Lung (tissue), 12 donors: ENCODE measurements around the gene SLC8A2. TPM values are rescaled to one million over a fixed set of nuclear protein-coding genes. Genes with fewer than 3 reads are reported as not detected.
A peak's percentile ranks its signal among the peaks of the same experiment; 100 is the strongest.

Source experiments
- ATAC-seq: fragments of 200-7000 bp; cut with Tn5 transposase; one replicate; pipeline ENCODE4 v1.9.1; 2020; ENCODE audit warnings: moderate number of reproducible peaks; ENCODE audit not compliant: insufficient read depth, low FRiP score
- DNase-seq, 3 donors: peaks; one replicate each; pipeline ENCODE4 v3.0.0-alpha.2; 2013 to 2017
- H3K27ac ChIP-seq, 2 donors: one replicate each; pipeline ENCODE4 v1.5.1; 2013; ENCODE audit warnings: mild to moderate bottlenecking in 2 of 2, moderate library complexity in 2 of 2, control low read depth in 1 of 2, inconsistent platforms in 1 of 2, low read depth in 1 of 2, low read length in 1 of 2
- H3K27me3 ChIP-seq, 3 donors: one replicate each; pipeline ENCODE4 v1.5.1; 2013; ENCODE audit warnings: low read length in 2 of 3; ENCODE audit not compliant: control insufficient read depth in 3 of 3, insufficient read depth in 3 of 3
- H3K36me3 ChIP-seq, 4 donors: one replicate each; pipeline ENCODE4 v1.5.1; 2013; ENCODE audit warnings: low read length in 4 of 4, mild to moderate bottlenecking in 1 of 4, moderate library complexity in 1 of 4; ENCODE audit not compliant: control insufficient read depth in 4 of 4, insufficient read depth in 4 of 4
- H3K4me1 ChIP-seq, 5 donors: one replicate each; pipeline ENCODE4 v1.5.1; 2013; ENCODE audit warnings: low read length in 5 of 5, mild to moderate bottlenecking in 2 of 5, moderate library complexity in 1 of 5; ENCODE audit not compliant: control insufficient read depth in 5 of 5, insufficient read depth in 5 of 5
- H3K4me3 ChIP-seq: one replicate; pipeline ENCODE4 v1.5.1; 2013; ENCODE audit warnings: mild to moderate bottlenecking, control low read depth, moderate library complexity
- H3K9ac ChIP-seq, 2 donors: one replicate each; pipeline ENCODE4 v1.5.1; 2013; ENCODE audit warnings: low read length in 2 of 2, control low read depth in 1 of 2; ENCODE audit not compliant: insufficient read depth in 1 of 2
- H3K9me3 ChIP-seq, 4 donors: one replicate each; pipeline ENCODE4 v1.5.1; 2013; ENCODE audit warnings: low read length in 3 of 4, mild to moderate bottlenecking in 1 of 4, moderate library complexity in 1 of 4; ENCODE audit not compliant: control insufficient read depth in 4 of 4, insufficient read depth in 3 of 4
- WGBS, 2 donors: extraction: QIAGEN DNeasy Blood & Tissue Kit; methylation state at CpG; one replicate each; pipeline ENCODE4 v1.1.7; 2013; 5-methylcytosine and 5-hydroxymethylcytosine counted together
- polyA plus RNA-seq, 2 donors: library from polyadenylated mRNA; stranded (reverse); fragments of 200-250 nt; gene quantifications; one replicate each; pipeline ENCODE4 v1.2.1, GENCODE V29; 2013
- total RNA-seq, 2 donors: library from RNA; depleted of rRNA in 1 of 2; stranded (reverse); fragments of >200 nt in 1 of 2; gene quantifications; one replicate each; pipeline ENCODE4 v1.2.1, GENCODE V29; 2014 to 2021
- TF ChIP-seq, protein P1 (sequence below): IDR thresholded peaks from 2 replicates; pipeline ENCODE4 v1.5.1; 2012; ENCODE audit warnings: mild to moderate bottlenecking; ENCODE audit errors: control extremely low read depth, extremely low read depth
- donor health status: control.
- donor health status: control.
- donor health status: Bipolar disorder and iron deficiency.
- donor health status: healthy.
- donor health status: DM: yes; HTN: yes; CAD: no.

SLC8A2 gene
- total and polyA plus RNA-seq, 4 donors: 0.10 to 0.26 (median 0.15) TPM

DNA sequence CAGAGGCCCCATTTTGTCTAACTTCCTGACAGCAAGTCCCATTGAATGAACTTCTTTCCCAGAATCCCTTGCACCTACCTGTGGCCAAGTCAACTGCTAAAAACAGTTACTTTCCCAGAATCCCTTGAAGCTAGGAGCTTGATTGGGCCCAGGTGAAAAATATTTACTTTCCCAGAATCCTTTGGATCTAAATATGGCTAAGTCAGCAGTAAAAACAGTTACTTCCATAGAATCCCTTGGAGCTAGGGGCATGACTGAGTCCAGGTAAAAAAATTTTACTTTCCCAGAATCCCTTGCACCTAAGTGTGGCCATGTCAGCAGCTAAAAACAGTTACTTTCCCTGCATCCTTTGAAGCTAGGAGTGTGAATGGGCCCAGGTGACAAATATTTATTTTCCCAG is 39.2 kb downstream of the SLC8A2 start:
- TF ChIP-seq, protein P1, sequence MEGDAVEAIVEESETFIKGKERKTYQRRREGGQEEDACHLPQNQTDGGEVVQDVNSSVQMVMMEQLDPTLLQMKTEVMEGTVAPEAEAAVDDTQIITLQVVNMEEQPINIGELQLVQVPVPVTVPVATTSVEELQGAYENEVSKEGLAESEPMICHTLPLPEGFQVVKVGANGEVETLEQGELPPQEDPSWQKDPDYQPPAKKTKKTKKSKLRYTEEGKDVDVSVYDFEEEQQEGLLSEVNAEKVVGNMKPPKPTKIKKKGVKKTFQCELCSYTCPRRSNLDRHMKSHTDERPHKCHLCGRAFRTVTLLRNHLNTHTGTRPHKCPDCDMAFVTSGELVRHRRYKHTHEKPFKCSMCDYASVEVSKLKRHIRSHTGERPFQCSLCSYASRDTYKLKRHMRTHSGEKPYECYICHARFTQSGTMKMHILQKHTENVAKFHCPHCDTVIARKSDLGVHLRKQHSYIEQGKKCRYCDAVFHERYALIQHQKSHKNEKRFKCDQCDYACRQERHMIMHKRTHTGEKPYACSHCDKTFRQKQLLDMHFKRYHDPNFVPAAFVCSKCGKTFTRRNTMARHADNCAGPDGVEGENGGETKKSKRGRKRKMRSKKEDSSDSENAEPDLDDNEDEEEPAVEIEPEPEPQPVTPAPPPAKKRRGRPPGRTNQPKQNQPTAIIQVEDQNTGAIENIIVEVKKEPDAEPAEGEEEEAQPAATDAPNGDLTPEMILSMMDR: no peak
- H3K27me3 ChIP-seq: peaks cover 0 to 29% (median 28%) of the 10 kb centered on the region in 3 donors
- no peaks in the 10 kb centered on the region for H3K36me3 ChIP-seq
- no peak overlapping the region for H3K4me3 ChIP-seq
- peaks cover 0 to 17% (median 2%) of the 10 kb centered on the region in 5 donors for H3K4me1 ChIP-seq
- H3K9me3 ChIP-seq: no peaks in the 10 kb centered on the region
- H3K9ac ChIP-seq: no peak overlapping the region
- ATAC-seq: no peak
- H3K27ac ChIP-seq: no peak overlapping the region
- DNase-seq: no peak

DNA sequence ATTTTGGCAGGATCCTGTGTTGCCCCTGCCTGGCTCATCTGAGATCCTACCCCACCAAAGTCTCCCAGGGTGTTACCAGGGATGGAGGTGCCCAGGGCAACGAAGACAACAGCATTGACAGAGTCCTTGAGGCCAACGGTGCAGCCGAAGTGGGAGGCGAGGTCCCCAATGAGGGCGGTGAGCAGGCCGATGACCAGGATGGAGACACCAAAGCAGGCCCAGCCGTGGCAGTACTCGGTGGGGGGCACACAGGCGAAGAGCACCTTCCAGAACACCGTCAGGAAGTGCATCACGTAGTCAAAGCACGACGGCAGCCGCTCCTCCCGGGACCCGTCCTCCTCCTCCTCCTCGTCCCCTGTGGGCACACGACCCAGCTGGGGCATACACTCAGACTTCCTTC is 39.6 kb downstream of the SLC8A2 start:
- WGBS, 2 donors: 56 to 59% methylated on average over 18 of the region's 18 CpGs
- H3K27me3 ChIP-seq: peaks cover 0 to 29% (median 28%) of the 10 kb centered on the region in 3 donors
- DNase-seq (no peak), ATAC-seq (no peak)
- H3K4me3 ChIP-seq: no peak overlapping the region
- no peak overlapping the region for H3K27ac ChIP-seq
- TF ChIP-seq, protein P1: no peak
- no peak overlapping the region for H3K9ac ChIP-seq
- no peaks in the 10 kb centered on the region for H3K36me3 ChIP-seq
- no peaks in the 10 kb centered on the region for H3K9me3 ChIP-seq
- peaks cover 0 to 18% (median 2%) of the 10 kb centered on the region in 5 donors for H3K4me1 ChIP-seq

DNA sequence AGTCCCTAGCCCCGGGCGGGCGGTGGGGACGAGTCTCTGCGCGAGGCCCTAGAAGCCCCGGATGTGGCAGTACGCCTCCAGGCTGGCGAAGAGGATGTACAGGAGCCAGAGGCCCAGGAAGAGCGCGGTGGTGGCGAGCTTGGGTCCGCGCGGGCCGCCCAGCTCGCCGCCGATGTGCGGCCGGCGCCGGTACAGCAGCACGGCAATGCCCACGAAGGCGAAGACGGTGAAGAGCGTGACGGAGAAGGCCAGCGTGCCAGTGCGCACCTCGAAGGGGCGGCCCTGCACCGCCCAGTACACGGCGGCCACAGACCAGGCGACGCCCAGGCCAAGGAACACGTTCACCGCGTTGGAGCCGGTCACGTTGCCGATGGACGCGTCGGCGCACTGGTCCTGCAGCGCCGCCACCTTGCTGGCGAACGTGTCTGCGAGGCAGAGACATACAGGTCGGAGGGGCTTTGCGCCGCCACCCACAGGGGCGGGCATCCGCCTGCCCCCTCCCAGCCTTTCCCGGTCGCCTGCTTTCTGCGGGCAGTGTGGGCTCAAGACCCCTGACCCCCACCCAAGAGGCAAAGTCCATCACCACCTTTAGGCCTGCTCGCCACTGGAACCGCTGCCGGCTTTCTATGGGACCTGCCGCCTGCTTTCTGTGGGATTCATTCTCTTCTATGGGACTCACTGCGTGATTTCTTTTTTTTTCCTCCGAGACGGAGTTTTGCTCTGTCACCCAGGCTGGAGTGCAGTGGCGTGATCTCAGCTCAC is 41.5 kb downstream of the SLC8A2 start:
- Histone ChIP-seq H3K4me3 (no peak overlapping the region), H3K9me3 (no peaks in the 10 kb centered on the region), H3K4me1 (peaks cover 0 to 18% (median 2%) of the 10 kb centered on the region in 5 donors), H3K27me3 (peaks cover 0 to 33% (median 32%) of the 10 kb centered on the region in 3 donors), H3K27ac (no peak overlapping the region), H3K36me3 (no peaks in the 10 kb centered on the region), H3K9ac (no peak overlapping the region)
- 5 to 6% methylated on average over 63 to 69 of the region's 69 CpGs for WGBS, 2 donors
- no peak for ATAC-seq
- DNase-seq: peak in 2 of 3 donors; percentile 35 to 38
- TF ChIP-seq, protein P1: no peak
